Ammon's horn (tissue), 1 donor: ENCODE data around the gene CREBL2.
"Not testable (repeated sequence)": the region's sequence is repeated elsewhere in the genome, so short reads cannot be mapped to it uniquely, and the experiment has no call there.

Source experiments
- DNase-seq: peaks from one replicate; pipeline ENCODE4 v3.0.0-alpha.2; 2016; ENCODE audit warnings: low spot score

Gene CREBL2

DNA sequence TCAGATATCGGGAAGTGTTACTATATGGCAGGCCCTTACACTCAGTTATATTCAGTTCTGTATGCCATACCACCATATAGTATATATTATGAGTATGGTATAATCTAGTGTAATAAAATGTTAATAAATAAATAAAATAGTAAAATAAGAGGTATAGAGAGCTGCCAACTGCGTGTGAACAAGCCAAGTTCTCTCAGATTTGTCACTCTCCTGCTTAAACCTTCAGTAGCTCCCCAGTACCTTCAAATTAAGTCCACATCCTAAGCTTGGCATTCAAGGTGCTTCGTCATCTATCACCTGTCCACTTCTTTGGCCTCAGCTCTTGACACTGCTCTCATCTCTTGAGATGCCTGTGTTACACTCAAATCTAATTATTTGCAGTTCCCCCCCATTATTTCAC is 12.8 kb upstream of the CREBL2 start:
- no peak for DNase-seq

DNA sequence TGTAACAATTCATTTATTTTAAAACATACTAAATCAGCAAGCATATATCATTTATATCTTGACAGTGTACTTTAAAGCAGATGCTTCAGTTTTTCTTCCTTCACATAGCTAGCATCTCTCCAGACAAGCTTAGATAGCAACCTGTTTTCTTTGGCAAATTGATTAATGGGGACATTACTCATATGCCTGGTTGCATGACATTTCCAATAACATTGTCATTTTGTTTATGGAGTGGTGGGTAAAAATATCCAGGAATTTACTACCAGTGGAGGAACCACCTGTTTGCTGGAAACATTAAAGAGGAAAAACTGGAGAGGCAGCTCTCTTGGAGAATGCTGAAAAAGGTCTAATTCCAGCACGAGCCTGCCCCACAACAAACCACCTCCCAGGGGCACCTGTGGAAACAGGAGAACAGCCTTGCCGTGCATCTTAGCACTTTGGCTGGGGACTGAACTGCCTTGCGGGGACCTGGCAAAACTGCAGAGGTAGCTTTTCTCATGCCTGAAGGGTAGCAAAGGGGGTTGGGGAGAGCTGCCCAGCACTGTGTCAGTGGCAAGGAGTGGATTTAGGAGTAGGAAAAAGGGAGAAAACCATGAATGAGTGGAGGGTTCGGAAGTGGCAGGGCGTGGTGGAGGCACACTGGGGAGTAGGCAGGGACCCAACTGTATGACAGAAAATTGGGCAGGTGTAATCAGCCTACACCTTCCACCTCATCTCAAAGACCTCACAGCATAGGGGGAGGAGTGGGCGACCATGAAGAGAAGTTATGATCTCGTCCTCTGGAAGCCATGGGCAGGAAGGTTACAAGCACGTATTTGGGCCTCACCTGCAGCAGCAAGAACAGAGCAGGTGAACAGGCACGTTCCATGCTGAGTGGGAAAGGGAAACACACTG is 11.7 kb upstream of the CREBL2 start:
- no peak for DNase-seq

DNA sequence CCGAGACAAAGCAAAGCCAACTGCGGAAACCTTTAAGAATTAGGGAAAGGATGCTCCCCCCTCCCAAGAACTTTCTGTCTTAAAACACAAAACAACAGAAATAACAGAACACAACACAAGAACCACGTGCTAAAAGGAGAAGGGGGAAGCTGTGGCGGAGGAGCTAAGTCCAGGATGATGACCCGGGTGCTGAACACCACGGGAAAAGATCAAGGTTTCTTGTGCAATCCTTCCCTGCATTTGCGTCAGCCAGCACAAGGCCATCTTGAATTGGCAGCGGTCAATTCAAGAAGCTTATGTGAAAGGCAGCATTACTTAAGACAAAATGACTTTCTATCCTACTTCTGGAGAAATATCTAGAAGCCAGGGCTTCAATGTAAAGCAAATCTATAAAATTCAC is 11.0 kb upstream of the CREBL2 start:
- DNase-seq: peak; percentile 60

DNA sequence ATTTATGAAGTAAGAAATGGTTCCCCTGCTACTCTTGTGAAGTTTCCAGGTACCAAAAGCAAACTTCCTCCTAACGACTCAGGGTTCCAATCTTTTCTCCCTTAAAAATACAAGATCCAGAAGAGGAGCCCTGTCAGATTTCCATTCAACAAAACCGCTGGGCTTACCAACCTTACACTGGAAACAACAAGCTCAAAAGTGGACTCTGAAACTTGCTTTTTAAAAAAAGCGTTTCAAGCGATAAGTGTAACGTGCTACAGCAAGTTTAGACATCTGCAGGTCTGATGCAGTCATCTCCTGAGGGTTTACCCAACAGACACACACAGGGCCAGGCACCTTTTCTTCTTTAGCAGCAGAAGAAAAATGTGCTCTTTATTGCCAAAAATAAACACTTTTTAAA is 6.9 kb upstream of the CREBL2 start:
- DNase-seq: no peak

DNA sequence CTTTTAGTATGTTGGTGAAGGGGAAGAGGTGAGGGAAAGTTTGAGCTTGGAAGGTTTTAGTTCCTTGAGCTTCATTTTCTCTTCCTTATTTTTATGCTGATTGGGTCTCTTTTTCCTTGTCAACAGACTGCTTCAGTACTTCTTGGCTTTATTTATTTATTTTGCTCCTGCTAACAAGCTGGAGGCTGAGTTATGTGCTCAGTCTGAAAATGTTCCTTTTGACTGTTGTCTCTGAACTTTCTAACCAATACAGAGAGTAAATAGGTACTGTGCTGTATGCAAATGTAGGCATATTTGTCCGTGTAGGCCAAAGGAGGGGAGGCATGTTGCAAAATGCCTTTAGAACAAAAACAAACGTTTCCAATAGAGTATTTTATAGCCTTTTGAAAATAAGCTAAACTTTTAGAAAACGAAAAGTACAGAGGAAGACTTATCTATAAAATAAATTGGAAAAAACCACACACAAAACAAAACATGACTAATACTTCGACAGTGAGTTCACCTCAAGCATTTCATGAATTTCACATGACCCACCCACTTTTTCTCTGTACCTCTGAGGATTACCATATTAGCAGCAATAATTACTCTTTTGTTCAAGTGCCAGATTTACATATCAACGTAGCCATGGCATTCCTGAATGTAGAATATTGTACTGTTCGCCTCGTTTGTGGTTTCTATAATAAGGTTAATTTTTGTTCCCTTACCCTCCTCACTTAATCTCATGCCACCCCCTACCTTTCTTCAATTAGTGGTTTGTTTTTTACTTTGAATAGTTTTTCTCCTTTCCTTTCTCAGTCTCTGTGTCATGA is 4.7 kb upstream of the CREBL2 start:
- DNase-seq: peak; percentile 37

DNA sequence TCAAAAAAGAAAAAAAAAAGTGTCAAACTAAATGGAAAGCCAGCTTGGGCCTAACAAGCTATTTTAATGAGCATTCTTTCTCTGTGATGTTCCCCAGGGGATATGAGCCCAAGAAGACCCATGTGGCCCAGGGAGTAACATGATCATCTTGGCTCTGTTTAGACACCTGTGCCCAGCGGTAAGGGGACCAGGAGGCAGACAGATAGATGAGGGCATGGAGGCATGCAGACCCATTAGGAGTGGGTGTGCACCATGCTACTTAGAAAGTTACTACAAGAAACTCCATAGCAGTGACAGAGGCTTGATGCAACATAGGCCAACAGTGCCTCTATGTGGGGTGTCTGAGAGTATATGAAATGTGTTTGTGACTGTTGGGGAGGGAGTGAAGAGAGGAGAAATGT is 3.1 kb upstream of the CREBL2 start:
- DNase-seq: peak; percentile 38

DNA sequence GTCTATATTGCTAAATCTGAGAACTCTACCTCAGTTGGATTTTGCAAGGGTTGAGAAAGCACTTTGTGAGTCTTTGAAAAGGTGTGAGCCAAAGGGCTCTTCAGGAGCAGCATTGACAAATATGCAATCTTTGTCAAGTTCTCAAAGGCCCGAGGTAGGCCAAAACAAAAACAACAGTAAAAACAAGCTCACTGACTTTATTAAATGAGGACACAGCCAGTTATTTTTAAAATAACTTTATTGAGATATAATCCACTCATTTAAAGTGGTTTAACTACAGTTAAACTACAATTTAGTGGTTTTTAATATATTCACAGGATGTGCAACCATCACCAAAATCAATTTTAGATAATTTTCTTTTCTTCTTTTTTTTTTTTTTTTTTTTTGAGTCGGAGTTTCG is 2.0 kb upstream of the CREBL2 start:
- DNase-seq: no peak

DNA sequence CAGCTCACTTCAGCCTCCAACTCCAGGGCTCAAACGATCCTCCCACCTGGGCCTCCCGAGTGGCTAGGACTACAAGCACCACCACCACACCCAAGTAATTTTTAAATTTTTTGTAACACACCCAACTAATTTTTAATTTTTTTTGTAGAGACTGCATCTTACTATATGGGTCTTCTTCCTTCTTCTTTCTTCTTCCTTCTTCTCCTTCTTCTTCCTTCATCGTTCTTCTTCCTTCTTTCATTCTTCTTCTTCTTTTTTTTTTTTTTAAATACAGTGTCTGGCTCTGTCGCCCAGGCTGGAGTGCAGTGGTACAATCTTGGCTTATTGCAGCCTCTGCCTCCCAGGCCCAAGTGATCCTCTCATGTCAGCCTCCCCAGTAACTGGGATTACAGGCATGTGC is 965 bp upstream of the CREBL2 start:
- DNase-seq: no peak

DNA sequence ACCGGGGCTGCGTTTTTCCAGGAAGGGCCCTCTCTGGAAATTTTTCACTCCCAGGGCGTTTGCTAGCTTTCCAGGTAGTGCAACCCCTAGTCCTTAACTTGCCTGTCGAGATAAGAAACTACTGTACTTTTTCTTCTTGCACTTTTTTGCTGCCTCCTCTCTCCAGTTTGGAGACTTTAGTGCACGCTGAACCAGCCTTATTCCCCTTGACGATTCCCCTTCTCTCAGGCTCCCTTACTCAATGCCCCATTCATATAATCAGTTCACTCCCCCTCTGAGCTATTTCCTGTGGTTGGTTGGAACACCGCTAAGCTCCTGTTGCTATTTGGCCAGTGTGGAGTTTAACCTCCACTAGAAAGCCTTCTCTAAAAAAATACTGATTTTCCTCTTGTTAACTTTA is 682 bp downstream of the CREBL2 start:
- DNase-seq: peak; percentile 73

DNA sequence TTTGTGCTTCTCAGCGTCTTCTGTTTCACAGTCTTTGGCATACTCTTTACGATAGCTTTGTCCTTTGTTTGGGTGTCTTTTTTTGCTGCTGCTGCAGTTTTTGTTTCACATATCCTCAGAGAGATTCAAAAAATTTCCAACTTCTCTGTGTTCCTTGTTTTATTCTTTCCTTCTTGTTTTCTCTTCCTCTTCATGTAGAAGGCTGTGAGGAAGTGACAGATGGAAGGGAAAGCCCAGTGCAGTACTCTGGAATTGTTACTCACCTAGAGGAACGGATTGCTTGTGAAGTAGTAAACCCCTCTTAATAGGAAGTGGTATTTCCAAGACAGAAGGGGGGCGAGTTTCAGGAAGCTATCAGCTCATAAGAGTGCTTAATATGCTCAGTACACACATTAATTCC is 1.7 kb downstream of the CREBL2 start:
- peak; percentile 49 for DNase-seq

DNA sequence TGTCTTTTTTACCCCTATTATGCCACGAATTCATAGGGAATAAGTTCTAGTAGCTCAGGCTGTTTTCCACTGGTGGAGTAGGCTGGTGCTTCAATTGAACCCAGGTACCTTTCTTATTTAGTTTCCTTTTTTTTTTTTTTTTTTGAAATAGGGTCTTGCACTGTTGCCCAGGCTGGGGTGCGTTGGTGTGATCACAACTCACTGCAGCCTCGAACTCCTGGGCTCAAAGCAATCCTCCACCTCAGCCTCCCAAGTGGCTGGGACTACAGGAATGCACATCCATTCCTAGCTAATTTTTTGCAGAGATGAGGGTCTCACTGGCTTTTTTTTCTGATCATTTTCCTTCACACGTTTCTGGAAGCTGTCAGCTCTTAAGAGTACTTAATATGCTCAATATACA is 2.7 kb downstream of the CREBL2 start:
- no peak for DNase-seq

DNA sequence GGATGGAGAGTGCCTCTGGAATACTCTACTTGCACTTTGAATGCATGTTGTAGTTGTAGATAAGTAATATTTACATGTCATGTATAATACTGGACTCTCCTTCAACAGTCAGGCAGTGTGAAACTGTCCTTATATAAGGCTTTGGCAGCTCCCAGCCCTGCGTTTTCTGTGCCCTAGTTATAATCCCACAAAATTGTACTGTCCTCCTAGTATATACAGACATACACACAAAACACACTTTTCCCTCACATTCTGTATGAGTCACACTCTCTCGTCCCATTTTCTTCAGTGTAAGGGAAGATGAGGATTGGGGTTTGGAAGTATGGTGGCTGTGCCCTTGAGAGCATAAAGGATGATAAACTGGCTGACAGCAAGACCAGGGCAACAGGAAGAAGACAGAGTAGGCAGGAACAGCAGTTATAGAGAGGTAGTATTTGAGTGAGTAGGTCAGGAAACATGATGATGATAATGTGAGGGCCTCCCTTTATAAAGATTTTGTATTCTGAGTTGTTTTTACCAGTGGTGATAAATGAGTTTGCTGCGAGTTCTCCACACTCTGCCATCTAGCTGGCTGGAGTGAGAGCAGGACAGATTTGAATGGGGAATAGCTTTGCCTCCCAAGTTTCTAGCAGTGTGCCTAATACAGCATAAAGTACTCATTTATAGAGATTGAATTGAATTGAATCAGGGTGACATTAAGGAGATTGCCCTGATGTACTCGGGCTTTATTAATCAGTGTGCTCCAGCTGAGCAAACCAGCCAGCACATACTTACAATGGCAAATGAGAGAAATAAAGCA is 5.0 kb downstream of the CREBL2 start:
- peak; percentile 45 for DNase-seq

DNA sequence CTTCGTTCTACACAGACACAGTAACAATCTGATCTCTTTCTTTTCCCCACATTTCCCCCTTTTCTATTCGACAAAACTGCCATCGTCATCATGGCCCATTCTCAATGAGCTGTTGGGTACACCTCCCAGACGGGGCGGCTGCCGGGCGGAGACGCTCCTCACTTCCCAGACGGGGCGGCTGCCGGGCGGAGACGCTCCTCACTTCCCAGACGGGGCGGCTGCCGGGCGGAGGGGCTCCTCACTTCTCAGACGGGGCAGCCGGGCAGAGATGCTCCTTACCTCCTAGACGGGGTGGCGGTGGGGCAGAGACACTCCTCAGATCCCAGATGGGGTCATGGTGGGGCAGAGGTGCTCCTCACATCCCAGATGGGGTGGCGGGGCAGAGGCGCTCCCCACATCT is 6.4 kb downstream of the CREBL2 start:
- not testable (repeated sequence) for DNase-seq

DNA sequence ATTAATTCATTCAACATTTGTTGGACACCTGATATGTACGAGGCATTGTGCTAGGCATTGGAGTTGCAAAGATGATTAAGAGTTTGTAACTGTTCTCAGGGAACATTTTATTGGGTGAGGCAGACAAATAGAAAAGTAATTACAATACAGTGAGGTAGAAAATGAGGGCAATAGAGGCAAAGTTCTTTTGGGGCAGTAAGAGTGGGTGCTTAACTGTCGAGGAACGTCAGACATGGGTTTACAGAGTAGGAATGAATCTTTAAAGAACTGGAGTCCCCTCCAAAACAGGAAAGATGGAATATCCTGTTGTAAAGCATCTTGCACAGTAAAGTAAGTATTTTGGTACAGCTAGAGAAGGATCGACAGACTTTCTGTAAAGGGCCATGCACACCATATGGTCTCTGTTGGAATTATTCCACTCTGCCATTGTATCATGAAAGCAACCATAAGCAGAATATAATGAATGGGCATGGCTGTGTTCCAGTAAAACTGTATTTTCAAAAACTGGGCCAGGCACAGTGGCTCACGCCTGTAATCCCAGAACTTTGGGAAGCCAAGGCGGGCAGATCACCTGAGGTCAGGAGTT is 9.1 kb downstream of the CREBL2 start:
- no peak for DNase-seq

DNA sequence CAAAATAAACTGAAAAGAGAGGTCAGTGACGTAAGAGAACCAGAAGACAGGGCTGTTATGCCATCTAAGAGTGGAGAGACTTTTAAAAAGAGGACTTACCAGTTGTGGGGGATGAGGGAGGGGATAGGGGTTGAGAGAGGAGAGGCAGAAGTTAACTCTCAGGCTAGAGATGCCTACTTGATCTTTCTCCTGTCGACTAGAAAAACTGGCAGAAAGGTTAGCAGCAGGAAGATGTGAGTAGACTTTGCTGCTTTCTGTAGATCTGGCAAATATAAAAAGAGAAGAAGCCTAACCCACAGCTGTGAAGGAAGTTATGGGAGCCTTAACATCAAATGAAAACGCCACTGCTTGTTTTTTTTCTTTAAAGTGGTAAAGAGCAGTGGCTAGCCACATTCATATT is 10.7 kb downstream of the CREBL2 start:
- DNase-seq: no peak

DNA sequence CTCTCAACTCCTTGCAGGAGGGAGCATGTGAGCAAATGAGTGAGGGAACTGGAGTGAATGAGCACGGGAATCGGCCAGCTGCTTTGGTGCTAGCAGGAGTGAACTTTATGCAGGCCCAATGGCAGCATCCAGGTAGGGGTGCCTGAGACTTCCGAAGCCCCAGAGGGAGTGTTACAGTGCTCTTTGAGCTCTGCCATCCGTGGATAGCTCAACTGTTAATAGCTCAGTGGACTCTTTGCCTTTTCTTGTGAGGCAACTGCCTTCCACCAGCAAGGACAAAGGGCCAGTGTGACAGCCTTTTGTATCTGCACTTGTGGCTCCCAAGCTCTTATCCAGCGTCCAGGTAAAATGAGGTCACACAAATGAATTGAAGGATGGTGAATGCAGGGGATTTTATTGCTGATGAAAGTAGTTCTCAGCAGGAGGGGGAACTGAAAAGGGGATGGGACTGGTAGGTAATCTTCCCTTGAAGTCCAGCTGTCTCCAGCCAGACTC is 12.9 kb downstream of the CREBL2 start:
- no peak for DNase-seq

DNA sequence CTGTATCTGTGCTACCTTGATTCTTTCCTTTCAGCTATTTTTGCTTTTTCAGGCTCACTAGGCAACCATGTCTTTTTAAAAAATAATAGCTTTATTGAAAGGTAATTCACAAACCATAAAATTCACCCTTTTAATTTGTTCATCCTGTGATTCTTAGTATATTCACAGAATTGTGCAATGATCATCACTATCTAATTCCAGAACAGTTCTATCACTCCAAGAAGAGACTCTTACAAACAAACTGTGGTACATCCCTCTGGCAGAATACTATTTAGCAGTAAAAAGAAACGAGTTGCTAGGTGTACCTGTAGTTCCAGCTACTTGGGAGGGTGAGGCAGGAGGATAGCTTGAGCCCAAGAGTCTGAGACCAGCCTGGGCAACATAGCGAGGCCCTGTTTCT is 14.8 kb downstream of the CREBL2 start:
- no peak for DNase-seq

DNA sequence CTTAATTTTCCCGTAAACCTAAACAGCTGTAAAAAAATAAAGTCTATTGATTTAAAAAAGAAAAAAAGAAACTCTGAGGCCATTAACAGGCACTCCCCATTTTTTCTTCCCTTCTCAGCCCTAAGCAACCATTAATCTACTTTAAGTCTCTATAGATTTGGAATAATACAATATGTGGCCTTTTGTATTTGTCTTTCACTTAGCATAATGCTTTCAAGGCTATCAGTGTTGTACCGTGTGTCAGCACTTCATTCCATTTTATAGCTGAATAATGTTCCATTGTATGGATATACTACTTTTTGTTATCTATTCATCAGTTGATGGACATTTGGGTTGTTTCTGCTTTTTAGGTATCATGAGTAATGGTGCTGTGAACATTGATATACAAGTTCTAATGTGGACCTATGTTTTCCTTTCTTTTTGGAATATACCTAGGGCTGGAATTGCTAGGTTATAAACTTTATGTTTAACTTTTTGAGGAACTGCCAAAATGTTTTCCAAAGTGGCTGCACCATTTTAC is 15.7 kb downstream of the CREBL2 start:
- no peak for DNase-seq

DNA sequence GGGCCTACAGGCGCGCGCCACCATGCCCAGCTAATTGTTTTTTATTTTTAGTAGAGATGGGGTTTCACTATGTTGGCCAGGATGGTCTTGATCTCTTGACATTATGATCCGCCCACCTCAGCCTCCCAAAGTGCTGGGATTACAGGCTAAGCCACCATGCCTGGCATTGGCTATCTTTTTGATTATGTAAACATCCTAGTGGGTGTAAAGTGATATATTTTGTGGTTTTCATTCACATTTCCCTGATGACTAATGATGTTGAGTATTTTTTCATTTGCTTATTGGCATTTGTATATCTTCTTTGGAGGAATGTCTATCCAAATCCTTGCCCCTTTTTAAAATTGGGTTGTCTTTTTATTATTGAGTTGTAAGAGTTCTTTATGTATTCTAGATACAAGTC is 16.3 kb downstream of the CREBL2 start:
- DNase-seq: no peak

DNA sequence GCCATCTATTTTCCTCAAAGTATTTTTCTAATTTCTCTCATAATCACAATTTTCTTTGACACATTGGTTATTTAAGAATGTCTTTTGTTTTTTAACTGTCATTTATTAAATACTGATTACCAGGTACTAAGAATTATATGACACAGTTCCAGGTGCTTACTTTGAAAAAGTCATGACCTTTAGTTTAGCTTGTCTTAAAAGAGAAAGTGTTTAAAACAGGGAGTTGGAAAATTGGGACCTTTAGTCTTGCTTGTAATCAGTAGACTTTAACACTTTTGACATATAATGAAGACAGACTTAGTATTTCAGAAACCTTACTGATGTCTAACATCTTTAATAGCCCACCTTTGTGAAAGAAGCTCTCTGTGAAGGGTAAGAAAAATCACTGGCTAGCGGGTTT is 19.2 kb downstream of the CREBL2 start:
- DNase-seq: no peak

DNA sequence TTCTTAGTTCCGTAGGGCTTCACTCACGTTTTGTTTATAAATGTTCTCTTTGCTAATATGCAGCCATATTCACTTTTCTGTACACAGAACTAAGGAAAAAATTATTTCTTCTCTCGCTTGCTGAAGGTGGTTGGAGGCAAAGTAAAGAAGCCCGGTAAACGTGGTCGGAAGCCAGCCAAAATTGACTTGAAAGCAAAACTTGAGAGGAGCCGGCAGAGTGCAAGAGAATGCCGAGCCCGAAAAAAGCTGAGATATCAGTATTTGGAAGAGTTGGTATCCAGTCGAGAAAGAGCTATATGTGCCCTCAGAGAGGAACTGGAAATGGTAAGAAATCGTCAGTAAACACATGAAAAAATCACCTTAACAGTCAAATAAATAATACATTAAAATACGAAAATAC is 24.0 kb downstream of the CREBL2 start:
- DNase-seq: no peak

DNA sequence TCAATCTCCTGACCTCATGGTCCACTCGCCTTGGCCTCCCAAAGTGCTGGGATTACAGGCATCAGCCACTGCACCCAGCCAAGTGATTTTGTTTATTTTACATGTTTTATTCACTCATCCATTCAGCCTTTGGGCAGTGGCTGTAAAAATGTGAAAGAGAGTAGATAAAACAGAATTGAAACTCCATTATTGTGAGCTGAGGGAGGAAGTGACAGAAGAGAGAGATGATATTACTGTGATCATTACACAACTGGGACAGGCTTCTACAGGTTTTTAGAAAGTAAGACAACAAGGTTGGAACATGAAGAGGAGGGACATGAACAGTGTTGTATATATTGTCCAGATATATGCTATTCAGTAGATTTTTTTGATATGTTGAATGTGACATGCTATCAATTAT is 25.0 kb downstream of the CREBL2 start:
- DNase-seq: no peak
